Measurements from ENCODE around the gene ZFP92.

- no peak for TF ChIP-seq CTCF (IDR thresholded peaks at IDR 0.05)
- no peak for TF ChIP-seq POLR2A (IDR thresholded peaks at IDR 0.05)
These were observed 10.0 kb upstream of the ZFP92 start, which contains the start of gene PNMA6E for GRCh38 chrX:153401133-153401764.

Measured in testis (tissue), 2 donors.